HEK293 (cell line): ENCODE data around the gene ANO9.

Experiments
- CTCF ChIA-PET: fragments of 350-600 bp; formaldehyde crosslinking; extraction: SDS; loops from one replicate; lab custom pipeline; 2021; ENCODE audit warnings: antibody characterized with exemption; lab: Yijun Ruan, JAX
- POLR2A ChIA-PET: fragments of 300-600 bp; formaldehyde crosslinking; extraction: SDS; loops from one replicate; lab custom pipeline; 2020; ENCODE audit warnings: antibody characterized with exemption, inconsistent platforms; lab: Yijun Ruan, JAX
- H3K27ac ChIP-seq: fragments of 200-500 bp; sonication (Bioruptor generic); 2 replicates; pipeline ENCODE4 v1.5.1; 2014; ENCODE audit warnings: low read depth, low read length, control low read depth, inconsistent platforms; ENCODE audit errors: extremely low read depth
- H3K36me3 ChIP-seq, 2 experiments: fragments of 200-500 bp in 1 of 2; sonication (Bioruptor generic) in 1 of 2; 1 replicate in 1 of 2; 2 replicates in 1 of 2; pipeline ENCODE4 v1.5.1; 2014 to 2017; ENCODE audit warnings: inconsistent platforms in 2 of 2, low read length in 2 of 2; ENCODE audit not compliant: control insufficient read depth in 2 of 2, insufficient read depth in 1 of 2
- H3K4me1 ChIP-seq: fragments of 200-500 bp; sonication (Bioruptor generic); 2 replicates; pipeline ENCODE4 v1.5.1; 2014; ENCODE audit warnings: mild to moderate bottlenecking, low read length, inconsistent platforms; ENCODE audit not compliant: control insufficient read depth, insufficient read depth
- H3K4me3 ChIP-seq: 2 replicates; pipeline ENCODE4 v1.5.1; 2011; ENCODE audit warnings: low read depth, mild to moderate bottlenecking, control low read depth, low read length, moderate library complexity
- H3K9me3 ChIP-seq: fragments of 200-500 bp; sonication (Bioruptor generic); 2 replicates; pipeline ENCODE4 v1.5.1; 2014; ENCODE audit warnings: low read depth, low read length, inconsistent platforms; ENCODE audit not compliant: control insufficient read depth, insufficient read depth
- GLIS1 ChIP-seq: fragments of 450-650 bp; formaldehyde crosslinking; IDR thresholded peaks from 2 replicates; pipeline ENCODE4 v1.5.1; 2016; ENCODE audit warnings: missing biosample characterization, missing genetic modification characterization
- GLIS2 ChIP-seq: fragments of 450-650 bp; formaldehyde crosslinking; IDR thresholded peaks from 2 replicates; pipeline ENCODE4 v1.5.1; 2016; ENCODE audit warnings: missing biosample characterization, missing genetic modification characterization
- KLF1 ChIP-seq: fragments of 450-650 bp; formaldehyde crosslinking; IDR thresholded peaks from 2 replicates; pipeline ENCODE4 v1.5.1; 2016; ENCODE audit warnings: missing biosample characterization, missing genetic modification characterization
- KLF7 ChIP-seq: fragments of 450-650 bp; formaldehyde crosslinking; IDR thresholded peaks from 2 replicates; pipeline ENCODE4 v1.5.1; 2016; ENCODE audit warnings: missing biosample characterization, missing genetic modification characterization, borderline replicate concordance
- KLF8 ChIP-seq: fragments of 450-650 bp; formaldehyde crosslinking; IDR thresholded peaks from 2 replicates; pipeline ENCODE4 v1.5.1; 2016; ENCODE audit warnings: missing biosample characterization, missing genetic modification characterization
- SP2 ChIP-seq: fragments of 450-650 bp; formaldehyde crosslinking; IDR thresholded peaks from 2 replicates; pipeline ENCODE4 v1.5.1; 2016; ENCODE audit warnings: missing biosample characterization, missing genetic modification characterization
- SP3 ChIP-seq: fragments of 450-650 bp; formaldehyde crosslinking; IDR thresholded peaks from 2 replicates; pipeline ENCODE4 v1.5.1; 2016; ENCODE audit warnings: missing biosample characterization, missing genetic modification characterization
- SP7 ChIP-seq: fragments of 450-650 bp; formaldehyde crosslinking; IDR thresholded peaks from 2 replicates; pipeline ENCODE4 v1.5.1; 2016; ENCODE audit warnings: missing biosample characterization, missing genetic modification characterization
- ZFP69B ChIP-seq: fragments of 450-650 bp; formaldehyde crosslinking; IDR thresholded peaks from 2 replicates; pipeline ENCODE4 v1.5.1; 2016; ENCODE audit warnings: missing biosample characterization, missing genetic modification characterization
- ZIC2 ChIP-seq: fragments of 450-650 bp; formaldehyde crosslinking; IDR thresholded peaks from 2 replicates; pipeline ENCODE4 v1.5.1; 2016; ENCODE audit warnings: missing biosample characterization, missing genetic modification characterization
- ZNF133 ChIP-seq: fragments of 450-650 bp; formaldehyde crosslinking; IDR thresholded peaks from 2 replicates; pipeline ENCODE4 v1.5.1; 2016; ENCODE audit warnings: missing biosample characterization, missing genetic modification characterization
- ZNF335 ChIP-seq: fragments of 450-650 bp; formaldehyde crosslinking; conservative IDR thresholded peaks from 2 replicates; pipeline ENCODE4 v1.5.1; 2016; ENCODE audit warnings: missing biosample characterization, missing genetic modification characterization
- ZNF561 ChIP-seq: fragments of 450-650 bp; IDR thresholded peaks from 2 replicates; pipeline ENCODE4 v1.5.1; 2018; ENCODE audit warnings: missing biosample characterization, missing genetic modification characterization, borderline replicate concordance
- ZSCAN16 ChIP-seq: fragments of 450-650 bp; formaldehyde crosslinking; IDR thresholded peaks from 2 replicates; pipeline ENCODE4 v1.5.1; 2016; ENCODE audit warnings: missing biosample characterization, missing genetic modification characterization
- TF ChIP-seq, protein P1 (sequence below): IDR thresholded peaks from 2 replicates; pipeline ENCODE4 v1.6.1; 2011; ENCODE audit warnings: mild to moderate bottlenecking, low read depth, low read length, borderline replicate concordance
- TF ChIP-seq, protein P2 (sequence below): fragments of 450-650 bp; formaldehyde crosslinking; IDR thresholded peaks from 2 replicates; pipeline ENCODE4 v1.5.1; 2016; ENCODE audit warnings: missing biosample characterization, missing genetic modification characterization
- TF ChIP-seq, protein P3 (sequence below): fragments of 450-650 bp; formaldehyde crosslinking; IDR thresholded peaks from 2 replicates; pipeline ENCODE4 v1.5.1; 2016; ENCODE audit warnings: missing biosample characterization, missing genetic modification characterization
- TF ChIP-seq, protein P4 (sequence below): fragments of 450-650 bp; formaldehyde crosslinking; IDR thresholded peaks from 2 replicates; pipeline ENCODE4 v1.5.1; 2017; ENCODE audit warnings: missing biosample characterization, mild to moderate bottlenecking, missing genetic modification characterization, moderate library complexity
- TF ChIP-seq, protein P5 (sequence below): fragments of 450-650 bp; formaldehyde crosslinking; IDR thresholded peaks from 2 replicates; pipeline ENCODE4 v1.5.1; 2016; ENCODE audit warnings: missing biosample characterization, missing genetic modification characterization
- TF ChIP-seq, protein P6 (sequence below): fragments of 450-650 bp; IDR thresholded peaks from 2 replicates; pipeline ENCODE4 v1.5.1; 2018; ENCODE audit warnings: missing biosample characterization, mild to moderate bottlenecking, missing genetic modification characterization
- TF ChIP-seq, protein P7 (sequence below): fragments of 450-650 bp; formaldehyde crosslinking; IDR thresholded peaks from 2 replicates; pipeline ENCODE4 v1.5.1; 2016; ENCODE audit warnings: missing biosample characterization, missing genetic modification characterization

ANO9 gene

DNA sequence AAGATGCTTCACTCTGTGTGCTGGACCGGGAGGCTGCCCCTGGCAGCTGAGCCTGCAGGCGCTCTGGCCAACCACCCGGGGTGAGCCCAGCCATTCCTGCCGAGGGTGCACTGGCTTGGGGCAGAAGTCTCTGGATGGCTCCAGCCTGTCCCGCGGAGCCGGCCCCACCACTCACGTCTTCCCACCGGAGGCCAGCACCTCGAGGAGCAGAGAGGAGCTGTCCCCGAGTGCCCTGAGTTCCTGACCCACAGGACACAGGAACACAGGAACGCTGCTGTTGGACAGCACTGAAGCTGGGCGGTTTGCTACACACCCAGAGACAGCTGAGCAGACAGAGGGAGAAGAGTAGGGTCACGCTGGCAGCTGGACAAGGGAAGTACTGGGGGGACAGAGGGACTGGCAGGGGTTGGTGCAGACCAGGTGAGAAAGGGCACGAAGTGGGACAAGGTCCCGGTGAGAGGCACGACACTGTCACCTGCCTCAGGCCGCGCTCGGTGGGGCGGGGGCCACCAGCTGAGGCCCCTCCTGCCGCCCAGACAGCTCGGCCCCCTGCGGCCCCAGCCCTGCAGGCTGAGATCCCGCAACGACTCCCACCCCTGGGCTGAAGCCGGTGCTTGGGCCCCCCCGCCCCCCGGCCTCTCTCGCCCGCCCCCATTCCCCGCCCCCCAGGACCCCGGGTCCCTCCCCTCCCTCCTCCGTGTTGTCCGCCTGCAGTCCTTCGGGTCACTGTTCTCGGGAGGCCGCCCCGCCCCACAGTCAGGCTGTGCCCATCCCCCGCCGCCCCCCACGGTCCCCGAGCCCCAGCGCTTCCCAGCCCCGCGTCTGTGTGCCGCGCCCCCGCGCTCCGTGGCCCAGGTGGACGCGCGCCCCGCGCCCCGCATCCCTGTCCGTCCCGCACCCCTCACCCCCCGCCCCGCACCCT, 73.1 kb downstream of the ANO9 start:
- H3K4me3 ChIP-seq: no peak overlapping the region; the same call in none of the 2 replicates
- no peak overlapping the region for H3K27ac ChIP-seq
- H3K36me3 ChIP-seq: peaks cover 0 to 25% of the 10 kb centered on the region in 2 experiments; a peak in 1 of 3 replicates
- CTCF ChIA-PET: interaction anchor here (1.4 kb wide), 1 partner anchor 59 kb away, joined by 4 read pairs; no protein-coding TSS in a partner anchor
- no peaks in the 10 kb centered on the region for H3K9me3 ChIP-seq
- no peaks in the 10 kb centered on the region for H3K4me1 ChIP-seq
- POLR2A ChIA-PET: no interaction called here
- TF ChIP-seq, protein P1, sequence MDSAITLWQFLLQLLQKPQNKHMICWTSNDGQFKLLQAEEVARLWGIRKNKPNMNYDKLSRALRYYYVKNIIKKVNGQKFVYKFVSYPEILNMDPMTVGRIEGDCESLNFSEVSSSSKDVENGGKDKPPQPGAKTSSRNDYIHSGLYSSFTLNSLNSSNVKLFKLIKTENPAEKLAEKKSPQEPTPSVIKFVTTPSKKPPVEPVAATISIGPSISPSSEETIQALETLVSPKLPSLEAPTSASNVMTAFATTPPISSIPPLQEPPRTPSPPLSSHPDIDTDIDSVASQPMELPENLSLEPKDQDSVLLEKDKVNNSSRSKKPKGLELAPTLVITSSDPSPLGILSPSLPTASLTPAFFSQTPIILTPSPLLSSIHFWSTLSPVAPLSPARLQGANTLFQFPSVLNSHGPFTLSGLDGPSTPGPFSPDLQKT: no peak
- TF ChIP-seq, protein P2, sequence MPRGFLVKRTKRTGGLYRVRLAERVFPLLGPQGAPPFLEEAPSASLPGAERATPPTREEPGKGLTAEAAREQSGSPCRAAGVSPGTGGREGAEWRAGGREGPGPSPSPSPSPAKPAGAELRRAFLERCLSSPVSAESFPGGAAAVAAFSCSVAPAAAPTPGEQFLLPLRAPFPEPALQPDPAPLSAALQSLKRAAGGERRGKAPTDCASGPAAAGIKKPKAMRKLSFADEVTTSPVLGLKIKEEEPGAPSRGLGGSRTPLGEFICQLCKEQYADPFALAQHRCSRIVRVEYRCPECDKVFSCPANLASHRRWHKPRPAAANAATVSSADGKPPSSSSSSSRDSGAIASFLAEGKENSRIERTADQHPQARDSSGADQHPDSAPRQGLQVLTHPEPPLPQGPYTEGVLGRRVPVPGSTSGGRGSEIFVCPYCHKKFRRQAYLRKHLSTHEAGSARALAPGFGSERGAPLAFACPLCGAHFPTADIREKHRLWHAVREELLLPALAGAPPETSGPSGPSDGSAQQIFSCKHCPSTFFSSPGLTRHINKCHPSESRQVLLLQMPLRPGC (tag by site-specific recombination): no peak
- TF ChIP-seq GLIS2 (tag by site-specific recombination): peak; percentile 73
- TF ChIP-seq ZNF133 (tag by site-specific recombination): no peak
- TF ChIP-seq, protein P3, sequence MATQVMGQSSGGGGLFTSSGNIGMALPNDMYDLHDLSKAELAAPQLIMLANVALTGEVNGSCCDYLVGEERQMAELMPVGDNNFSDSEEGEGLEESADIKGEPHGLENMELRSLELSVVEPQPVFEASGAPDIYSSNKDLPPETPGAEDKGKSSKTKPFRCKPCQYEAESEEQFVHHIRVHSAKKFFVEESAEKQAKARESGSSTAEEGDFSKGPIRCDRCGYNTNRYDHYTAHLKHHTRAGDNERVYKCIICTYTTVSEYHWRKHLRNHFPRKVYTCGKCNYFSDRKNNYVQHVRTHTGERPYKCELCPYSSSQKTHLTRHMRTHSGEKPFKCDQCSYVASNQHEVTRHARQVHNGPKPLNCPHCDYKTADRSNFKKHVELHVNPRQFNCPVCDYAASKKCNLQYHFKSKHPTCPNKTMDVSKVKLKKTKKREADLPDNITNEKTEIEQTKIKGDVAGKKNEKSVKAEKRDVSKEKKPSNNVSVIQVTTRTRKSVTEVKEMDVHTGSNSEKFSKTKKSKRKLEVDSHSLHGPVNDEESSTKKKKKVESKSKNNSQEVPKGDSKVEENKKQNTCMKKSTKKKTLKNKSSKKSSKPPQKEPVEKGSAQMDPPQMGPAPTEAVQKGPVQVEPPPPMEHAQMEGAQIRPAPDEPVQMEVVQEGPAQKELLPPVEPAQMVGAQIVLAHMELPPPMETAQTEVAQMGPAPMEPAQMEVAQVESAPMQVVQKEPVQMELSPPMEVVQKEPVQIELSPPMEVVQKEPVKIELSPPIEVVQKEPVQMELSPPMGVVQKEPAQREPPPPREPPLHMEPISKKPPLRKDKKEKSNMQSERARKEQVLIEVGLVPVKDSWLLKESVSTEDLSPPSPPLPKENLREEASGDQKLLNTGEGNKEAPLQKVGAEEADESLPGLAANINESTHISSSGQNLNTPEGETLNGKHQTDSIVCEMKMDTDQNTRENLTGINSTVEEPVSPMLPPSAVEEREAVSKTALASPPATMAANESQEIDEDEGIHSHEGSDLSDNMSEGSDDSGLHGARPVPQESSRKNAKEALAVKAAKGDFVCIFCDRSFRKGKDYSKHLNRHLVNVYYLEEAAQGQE (tag by site-specific recombination): peak; percentile 88
- no peak for TF ChIP-seq KLF7 (tag by site-specific recombination)
- peak; percentile 33; the same call in 1 of the 2 replicates for TF ChIP-seq SP3
- TF ChIP-seq, protein P4, sequence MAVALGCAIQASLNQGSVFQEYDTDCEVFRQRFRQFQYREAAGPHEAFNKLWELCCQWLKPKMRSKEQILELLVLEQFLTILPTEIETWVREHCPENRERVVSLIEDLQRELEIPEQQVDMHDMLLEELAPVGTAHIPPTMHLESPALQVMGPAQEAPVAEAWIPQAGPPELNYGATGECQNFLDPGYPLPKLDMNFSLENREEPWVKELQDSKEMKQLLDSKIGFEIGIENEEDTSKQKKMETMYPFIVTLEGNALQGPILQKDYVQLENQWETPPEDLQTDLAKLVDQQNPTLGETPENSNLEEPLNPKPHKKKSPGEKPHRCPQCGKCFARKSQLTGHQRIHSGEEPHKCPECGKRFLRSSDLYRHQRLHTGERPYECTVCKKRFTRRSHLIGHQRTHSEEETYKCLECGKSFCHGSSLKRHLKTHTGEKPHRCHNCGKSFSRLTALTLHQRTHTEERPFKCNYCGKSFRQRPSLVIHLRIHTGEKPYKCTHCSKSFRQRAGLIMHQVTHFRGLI (tag by site-specific recombination): peak; percentile 98
- TF ChIP-seq GLIS1 (tag by site-specific recombination): peak; percentile 91
- no peak for TF ChIP-seq ZSCAN16 (tag by site-specific recombination)
- peak; percentile 7; the same call in 1 of the 2 replicates for TF ChIP-seq ZFP69B (tag by site-specific recombination)
- TF ChIP-seq SP7 (tag by site-specific recombination): no peak
- peak; percentile 58 for TF ChIP-seq ZNF335 (tag by site-specific recombination)
- no peak for TF ChIP-seq ZNF561 (tag by site-specific recombination)
- TF ChIP-seq, protein P5, sequence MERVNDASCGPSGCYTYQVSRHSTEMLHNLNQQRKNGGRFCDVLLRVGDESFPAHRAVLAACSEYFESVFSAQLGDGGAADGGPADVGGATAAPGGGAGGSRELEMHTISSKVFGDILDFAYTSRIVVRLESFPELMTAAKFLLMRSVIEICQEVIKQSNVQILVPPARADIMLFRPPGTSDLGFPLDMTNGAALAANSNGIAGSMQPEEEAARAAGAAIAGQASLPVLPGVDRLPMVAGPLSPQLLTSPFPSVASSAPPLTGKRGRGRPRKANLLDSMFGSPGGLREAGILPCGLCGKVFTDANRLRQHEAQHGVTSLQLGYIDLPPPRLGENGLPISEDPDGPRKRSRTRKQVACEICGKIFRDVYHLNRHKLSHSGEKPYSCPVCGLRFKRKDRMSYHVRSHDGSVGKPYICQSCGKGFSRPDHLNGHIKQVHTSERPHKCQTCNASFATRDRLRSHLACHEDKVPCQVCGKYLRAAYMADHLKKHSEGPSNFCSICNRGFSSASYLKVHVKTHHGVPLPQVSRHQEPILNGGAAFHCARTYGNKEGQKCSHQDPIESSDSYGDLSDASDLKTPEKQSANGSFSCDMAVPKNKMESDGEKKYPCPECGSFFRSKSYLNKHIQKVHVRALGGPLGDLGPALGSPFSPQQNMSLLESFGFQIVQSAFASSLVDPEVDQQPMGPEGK (tag by site-specific recombination): peak; percentile 71
- peak; percentile 56; the same call in 1 of the 2 replicates for TF ChIP-seq ZIC2 (tag by site-specific recombination)
- TF ChIP-seq, protein P6, sequence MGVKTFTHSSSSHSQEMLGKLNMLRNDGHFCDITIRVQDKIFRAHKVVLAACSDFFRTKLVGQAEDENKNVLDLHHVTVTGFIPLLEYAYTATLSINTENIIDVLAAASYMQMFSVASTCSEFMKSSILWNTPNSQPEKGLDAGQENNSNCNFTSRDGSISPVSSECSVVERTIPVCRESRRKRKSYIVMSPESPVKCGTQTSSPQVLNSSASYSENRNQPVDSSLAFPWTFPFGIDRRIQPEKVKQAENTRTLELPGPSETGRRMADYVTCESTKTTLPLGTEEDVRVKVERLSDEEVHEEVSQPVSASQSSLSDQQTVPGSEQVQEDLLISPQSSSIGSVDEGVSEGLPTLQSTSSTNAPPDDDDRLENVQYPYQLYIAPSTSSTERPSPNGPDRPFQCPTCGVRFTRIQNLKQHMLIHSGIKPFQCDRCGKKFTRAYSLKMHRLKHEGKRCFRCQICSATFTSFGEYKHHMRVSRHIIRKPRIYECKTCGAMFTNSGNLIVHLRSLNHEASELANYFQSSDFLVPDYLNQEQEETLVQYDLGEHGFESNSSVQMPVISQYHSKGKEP (tag by site-specific recombination): no peak
- 0 out of 2 replicates have a peak, but pooled peaks have one; percentile 5 for TF ChIP-seq SP2 (tag by site-specific recombination)
- TF ChIP-seq, protein P7, sequence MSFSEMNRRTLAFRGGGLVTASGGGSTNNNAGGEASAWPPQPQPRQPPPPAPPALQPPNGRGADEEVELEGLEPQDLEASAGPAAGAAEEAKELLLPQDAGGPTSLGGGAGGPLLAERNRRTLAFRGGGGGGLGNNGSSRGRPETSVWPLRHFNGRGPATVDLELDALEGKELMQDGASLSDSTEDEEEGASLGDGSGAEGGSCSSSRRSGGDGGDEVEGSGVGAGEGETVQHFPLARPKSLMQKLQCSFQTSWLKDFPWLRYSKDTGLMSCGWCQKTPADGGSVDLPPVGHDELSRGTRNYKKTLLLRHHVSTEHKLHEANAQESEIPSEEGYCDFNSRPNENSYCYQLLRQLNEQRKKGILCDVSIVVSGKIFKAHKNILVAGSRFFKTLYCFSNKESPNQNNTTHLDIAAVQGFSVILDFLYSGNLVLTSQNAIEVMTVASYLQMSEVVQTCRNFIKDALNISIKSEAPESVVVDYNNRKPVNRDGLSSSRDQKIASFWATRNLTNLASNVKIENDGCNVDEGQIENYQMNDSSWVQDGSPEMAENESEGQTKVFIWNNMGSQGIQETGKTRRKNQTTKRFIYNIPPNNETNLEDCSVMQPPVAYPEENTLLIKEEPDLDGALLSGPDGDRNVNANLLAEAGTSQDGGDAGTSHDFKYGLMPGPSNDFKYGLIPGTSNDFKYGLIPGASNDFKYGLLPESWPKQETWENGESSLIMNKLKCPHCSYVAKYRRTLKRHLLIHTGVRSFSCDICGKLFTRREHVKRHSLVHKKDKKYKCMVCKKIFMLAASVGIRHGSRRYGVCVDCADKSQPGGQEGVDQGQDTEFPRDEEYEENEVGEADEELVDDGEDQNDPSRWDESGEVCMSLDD (tag by site-specific recombination): 0 out of 2 replicates have a peak, but pooled peaks have one; percentile 19
- TF ChIP-seq KLF8: peak; percentile 19; the same call in 1 of the 2 replicates
- peak; percentile 44; the same call in 1 of the 2 replicates for TF ChIP-seq KLF1 (tag by site-specific recombination)
